AG09319 (cell line): ENCODE measurements around the gene APOL5.
A peak's percentile ranks its signal among the peaks of the same experiment; 100 is the strongest.
"Not testable (repeated sequence)": the region's sequence is repeated elsewhere in the genome, so short reads cannot be mapped to it uniquely, and the experiment has no call there.

Experiments
- DNase-seq: peaks from one replicate; pipeline ENCODE4 v3.0.0-alpha.2; 2010; ENCODE audit warnings: low read depth; ENCODE audit errors: extremely low read depth
- TF ChIP-seq, protein P1 (sequence below): IDR thresholded peaks from 2 replicates; pipeline ENCODE4 v1.5.1; 2011; ENCODE audit warnings: low read depth, mild to moderate bottlenecking, inconsistent platforms, low read length, moderate library complexity

APOL5 gene

DNA sequence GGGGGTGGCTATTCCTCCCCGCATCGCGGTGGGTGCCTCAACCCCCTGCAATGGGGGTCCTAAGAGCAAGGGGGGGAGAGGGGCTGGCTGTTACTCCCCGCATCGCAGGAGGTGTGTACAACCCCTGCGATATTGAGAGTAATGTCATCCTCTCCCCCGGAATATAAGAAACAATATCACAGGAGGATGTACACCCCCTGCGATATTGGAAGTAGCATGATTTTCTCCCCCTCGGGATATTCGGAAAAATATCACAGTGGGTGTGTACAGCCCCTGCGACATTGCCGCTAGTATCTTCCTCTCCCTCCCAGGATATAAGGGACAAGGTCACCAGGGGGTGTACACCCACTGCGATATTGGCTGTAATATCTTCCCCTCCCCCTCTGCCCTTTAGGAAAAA lies 22.5 kb upstream of the APOL5 start:
- no peak for DNase-seq

DNA sequence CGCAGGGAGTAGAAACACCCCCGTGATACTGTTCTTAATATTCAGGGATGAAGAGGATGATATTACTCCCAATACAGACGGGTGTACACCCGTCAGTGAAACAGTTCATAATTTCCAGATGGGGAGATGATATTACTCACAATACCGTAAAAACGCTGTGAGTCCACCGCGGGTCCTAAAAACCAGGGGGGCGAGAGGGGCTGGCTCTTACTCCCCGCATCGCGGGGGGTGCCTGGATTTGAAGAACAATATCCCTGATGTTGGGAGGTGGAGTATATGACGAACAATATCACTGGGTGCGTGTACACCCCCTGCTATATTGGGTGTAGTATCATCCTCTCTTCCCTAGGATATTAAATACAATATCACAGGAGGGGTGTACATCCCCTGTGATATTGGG lies 20.5 kb upstream of the APOL5 start:
- TF ChIP-seq, protein P1, sequence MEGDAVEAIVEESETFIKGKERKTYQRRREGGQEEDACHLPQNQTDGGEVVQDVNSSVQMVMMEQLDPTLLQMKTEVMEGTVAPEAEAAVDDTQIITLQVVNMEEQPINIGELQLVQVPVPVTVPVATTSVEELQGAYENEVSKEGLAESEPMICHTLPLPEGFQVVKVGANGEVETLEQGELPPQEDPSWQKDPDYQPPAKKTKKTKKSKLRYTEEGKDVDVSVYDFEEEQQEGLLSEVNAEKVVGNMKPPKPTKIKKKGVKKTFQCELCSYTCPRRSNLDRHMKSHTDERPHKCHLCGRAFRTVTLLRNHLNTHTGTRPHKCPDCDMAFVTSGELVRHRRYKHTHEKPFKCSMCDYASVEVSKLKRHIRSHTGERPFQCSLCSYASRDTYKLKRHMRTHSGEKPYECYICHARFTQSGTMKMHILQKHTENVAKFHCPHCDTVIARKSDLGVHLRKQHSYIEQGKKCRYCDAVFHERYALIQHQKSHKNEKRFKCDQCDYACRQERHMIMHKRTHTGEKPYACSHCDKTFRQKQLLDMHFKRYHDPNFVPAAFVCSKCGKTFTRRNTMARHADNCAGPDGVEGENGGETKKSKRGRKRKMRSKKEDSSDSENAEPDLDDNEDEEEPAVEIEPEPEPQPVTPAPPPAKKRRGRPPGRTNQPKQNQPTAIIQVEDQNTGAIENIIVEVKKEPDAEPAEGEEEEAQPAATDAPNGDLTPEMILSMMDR = no peak

More for the DNA sequence above, 22.5 kb upstream of the APOL5 start:
- TF ChIP-seq, protein P1 = no peak

GRCh38 chr22:35699852-35700251 lies 17.8 kb upstream of the APOL5 start:
- DNase-seq = not testable (repeated sequence)

More for the DNA sequence above, 20.5 kb upstream of the APOL5 start:
- DNase-seq = no peak

DNA sequence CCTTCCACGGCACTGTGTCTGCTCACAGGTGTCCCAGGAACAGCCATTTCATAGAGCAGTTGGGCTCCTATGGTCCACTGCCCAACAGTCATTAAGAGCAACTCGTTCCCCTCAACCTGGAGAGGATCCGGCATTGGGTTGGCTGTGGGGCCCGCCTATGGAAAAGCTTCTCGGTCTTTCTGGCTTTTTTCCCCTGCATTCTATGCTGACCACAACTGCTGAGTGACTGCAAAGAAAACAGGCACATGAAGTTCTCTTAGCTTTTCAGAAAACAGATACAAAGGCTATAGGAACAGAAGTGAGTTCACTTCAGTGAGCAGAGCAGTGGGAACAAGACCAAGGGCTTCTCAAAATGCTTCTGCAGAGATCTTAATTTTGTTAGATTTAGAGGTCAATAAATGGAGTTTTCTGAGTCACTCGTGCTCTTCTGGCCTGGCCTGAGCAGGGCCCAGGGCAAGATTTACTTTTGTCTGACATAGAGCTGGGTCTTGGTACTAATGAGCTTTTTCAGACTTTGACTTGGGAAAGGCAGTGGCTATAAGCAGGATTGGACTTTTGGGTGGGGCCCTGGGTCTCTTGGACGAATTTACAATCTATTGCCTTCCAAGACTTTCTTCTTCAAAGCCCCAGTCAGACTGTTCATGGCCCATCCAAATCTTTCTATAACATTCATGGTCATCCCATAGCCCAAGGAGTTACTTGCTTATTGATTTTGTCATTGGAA lies 13.6 kb upstream of the APOL5 start:
- TF ChIP-seq, protein P1 = no peak
- no peak for DNase-seq

- TF ChIP-seq, protein P1 = no peak
- peak; percentile 49 for DNase-seq
Observed at GRCh38 chr22:35705141-35705540, 12.5 kb upstream of the APOL5 start.

DNA sequence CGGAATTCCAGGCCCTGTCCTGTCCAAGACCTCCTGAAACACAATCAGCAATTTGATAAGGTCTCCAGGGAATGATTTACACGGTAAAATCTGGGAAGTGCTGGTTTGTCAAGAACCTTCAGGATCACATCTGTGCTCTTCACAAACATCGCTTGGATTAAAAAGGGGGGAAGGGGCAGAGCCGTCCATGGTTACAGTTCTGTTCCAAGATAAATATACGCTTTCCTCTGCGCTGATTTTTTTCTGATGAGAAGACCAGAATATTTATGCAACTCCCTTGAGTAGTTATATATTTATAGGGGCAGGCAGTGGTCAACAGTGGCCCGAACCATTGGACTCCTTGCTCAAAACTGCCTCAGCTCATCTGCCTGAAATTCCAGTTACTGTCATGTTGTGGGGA lies 9.2 kb upstream of the APOL5 start:
- no peak for DNase-seq
- TF ChIP-seq, protein P1 = no peak

DNA sequence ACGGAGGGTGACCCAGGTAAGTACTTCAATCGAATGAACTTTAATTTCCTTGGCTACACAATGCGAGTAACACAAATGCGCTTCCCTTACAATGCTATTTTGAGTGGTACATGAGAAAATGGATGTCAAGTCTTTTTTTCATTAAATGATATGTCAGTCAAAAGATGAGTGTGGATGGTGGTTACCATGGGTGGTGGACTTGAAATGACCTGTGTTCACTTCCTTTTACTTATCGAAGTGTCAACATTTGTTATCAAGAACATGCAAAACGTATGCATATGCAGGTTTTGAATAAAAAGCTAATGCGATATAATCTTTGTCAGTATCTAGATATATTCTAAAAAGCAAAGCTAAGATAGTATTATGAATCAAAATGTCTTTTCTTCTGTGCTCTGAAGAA lies 8.8 kb upstream of the APOL5 start:
- TF ChIP-seq, protein P1 = no peak
- DNase-seq = no peak

GRCh38 chr22:35711336-35711735 lies 6.3 kb upstream of the APOL5 start:
- DNase-seq = no peak
- TF ChIP-seq, protein P1 = no peak
